GM21786 (cell line): ENCODE results near the gene SIK3.
"Not testable (repeated sequence)": the region's sequence is repeated elsewhere in the genome, so short reads cannot be mapped to it uniquely, and the experiment has no call there.

Experiments
- ATAC-seq: cut with Tn5 transposase; IDR thresholded peaks from one replicate; pipeline ENCODE4 v1.9.1; 2021; ENCODE audit not compliant: unreplicated experiment

SIK3 gene

DNA sequence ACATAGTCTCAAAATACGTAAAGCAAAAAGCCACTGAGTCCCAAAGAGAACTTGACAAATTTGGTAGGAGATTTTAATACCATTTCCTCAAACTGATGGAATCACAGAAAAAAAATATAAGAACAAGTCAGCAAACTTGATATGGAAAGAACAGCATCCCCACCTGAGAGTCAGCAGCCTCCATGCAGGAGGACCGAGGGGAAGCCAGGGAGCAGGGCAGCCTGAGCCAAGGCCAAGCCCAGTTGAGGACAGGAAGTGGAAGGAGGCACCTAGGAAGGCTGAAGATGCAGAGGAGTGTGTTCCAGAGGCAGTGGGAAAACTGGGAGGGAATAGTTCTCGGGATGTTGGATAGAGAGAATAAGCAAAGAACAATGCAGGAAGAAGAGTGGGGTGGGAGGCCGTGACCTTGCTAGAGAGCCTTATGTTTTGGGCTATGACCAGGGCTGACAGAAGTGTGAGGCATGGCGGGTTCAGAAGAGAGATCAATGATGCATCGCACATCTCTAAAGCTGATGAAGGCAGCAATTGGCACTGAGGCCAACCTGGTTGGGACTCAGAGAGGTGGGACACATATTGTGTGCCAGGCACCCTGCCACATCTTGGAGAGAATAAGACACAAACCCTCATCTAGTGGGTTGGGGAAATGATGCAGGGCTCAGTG lies 290.5 kb downstream of the SIK3 start:
- no peak for ATAC-seq

DNA sequence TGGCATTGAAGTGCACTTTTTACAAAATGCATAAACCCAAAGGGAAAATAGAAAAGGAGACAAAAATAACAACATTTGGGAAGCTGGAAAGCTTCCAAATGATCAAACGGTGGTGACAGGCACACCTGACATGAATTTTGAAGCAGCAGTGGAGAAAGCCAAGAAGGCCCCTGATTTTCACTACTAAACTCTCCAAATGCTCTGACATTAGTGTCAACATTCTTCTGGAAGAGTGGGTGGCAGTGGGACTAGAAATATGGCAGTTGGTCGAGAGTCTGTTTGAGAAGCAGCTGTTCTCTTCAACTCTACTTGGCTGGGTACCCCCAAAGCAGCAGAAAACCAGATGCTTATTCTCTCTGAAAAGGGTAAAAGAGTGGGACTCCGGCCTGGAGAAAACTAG lies 294.2 kb downstream of the SIK3 start:
- no peak for ATAC-seq

DNA sequence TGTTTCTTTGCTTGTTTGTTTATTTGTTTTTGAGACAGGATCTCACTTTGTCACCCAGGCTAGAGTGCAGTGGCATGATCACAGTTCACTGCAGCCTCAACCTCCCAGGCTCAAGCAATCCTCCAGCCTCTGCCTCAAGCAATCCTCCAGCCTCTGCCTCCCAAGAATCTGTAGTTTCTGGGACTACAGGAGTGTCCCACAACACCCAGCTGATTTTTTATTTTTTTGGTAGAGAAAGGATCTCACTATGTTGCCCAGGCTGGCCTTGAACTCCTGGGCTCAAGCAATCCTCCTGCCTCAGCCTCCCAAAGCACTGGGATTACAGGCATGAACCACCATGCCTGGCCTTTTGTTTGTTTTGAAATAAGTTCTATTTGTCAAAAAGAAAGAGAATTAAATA lies 296.6 kb downstream of the SIK3 start:
- ATAC-seq = not testable (repeated sequence)

DNA sequence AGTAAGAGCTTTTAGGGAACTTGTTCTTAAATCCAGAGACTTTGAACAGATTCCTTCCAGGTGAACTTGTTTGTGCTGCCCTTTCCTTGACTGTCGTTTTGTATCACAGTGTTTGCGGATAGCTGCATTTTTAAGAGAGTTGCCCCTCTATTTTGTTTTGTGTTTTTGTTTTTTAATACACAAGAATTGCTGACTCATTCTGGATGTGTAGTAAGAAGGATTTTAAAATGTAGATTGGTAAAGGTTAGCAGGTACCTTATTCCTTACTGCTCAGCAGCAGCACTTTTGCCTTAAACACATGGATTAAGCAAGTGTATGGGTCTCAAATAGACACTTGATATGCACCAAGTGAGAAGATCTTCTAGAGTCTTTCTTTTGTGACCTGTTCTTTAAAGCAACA lies 297.6 kb downstream of the SIK3 start:
- ATAC-seq = no peak

DNA sequence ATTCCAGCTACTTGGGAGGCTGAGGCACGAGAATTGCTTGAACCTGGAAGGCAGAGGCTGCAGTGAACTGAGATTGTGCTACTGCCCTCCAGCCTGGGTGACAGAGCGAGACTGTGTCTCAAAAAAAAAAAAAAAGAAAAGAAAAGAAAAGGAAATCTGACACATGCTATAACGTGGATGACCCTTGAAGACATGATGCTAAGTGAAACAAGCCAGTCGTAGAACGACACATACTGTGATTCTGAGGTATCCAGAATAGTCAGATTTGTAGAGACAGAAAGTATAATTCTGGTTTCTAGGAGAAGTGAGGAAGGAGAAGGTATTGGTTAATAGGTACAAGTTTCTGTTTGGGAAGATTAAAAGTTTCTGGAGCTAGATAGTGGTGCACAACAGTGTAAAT lies 299.9 kb downstream of the SIK3 start:
- ATAC-seq = no peak

DNA sequence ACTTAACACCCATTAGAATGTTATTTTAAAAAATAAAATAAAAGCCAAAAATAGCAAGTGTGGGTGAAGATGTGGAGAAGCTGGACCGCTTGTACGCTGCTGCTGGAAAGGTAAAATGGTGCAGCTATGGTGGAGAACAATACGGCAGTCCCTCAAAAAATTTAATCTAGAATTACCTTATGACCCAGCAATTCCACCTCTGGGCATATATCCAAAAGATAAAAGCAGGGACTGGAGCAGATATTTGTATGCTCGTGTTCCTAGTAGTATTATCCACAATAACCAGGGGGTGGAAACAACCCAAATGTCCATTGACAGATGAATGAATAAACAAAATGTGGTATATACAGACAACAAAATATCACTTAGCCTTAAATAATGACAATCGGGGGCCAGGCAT lies 300.4 kb downstream of the SIK3 start:
- ATAC-seq = no peak

DNA sequence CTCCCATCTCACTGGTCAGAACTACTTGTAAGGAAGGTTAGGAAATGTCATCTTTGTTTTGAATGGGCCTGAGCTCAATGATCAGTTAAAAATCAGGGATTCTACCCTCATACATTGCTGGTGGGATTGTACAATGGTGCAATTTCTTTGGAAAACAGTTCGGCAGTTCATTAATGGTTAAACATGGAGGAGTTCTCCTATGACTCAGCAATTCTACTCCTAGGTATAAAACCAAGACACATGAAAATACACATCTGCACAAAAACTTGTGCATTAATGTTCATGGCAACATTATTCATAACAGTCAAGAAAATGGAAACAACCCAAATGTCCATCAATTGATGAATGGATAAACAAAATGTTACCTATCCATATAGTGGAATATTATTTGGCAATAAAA lies 301.7 kb downstream of the SIK3 start:
- ATAC-seq = no peak

DNA sequence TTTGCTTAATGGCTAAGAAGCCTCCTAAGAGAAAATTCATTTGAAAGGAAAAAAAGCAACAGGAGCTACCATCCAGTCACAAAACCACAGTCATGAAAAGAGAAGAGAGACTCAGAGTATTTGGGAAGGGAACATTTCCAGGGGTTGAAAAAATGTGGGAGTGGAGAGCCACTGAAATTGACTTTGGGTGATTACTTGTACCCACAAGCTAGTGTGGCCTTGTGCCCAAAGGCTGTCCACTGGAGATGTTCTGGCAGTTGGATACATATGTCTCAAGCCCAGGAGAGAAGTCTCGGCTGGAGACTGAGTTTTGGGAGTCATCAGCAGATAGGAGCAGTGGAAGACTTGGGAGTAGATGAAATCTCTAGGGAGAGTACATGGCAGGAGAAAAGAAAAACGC lies 303.4 kb downstream of the SIK3 start:
- no peak for ATAC-seq

DNA sequence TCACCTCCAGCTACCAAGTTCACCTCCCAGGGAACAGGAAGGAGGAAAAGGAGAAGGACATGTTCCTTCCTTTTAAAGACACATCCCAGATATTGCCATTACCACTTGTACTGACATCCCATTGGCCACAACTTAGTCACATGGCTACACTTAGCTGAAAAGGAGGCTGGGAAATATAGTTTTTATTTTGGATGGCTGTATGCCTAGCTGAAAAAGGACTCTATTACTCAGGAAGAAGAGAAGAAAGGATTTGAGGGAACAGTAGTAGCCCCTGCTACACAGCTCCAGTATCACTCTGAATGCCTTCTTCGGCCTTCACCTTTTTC lies 304.5 kb downstream of the SIK3 start:
- no peak for ATAC-seq
